T-helper 22 cell (primary cell): Measurements from ENCODE around the gene ALX4.

ENCODE experiments used
- DNase-seq: peaks from one replicate; pipeline ENCODE4 v3.0.0-alpha.2; 2020; ENCODE audit warnings: low read depth

ALX4 gene

GRCh38 chr11:44315947-44316658 is 6.2 kb upstream of the ALX4 start:
- no peak for DNase-seq

DNA sequence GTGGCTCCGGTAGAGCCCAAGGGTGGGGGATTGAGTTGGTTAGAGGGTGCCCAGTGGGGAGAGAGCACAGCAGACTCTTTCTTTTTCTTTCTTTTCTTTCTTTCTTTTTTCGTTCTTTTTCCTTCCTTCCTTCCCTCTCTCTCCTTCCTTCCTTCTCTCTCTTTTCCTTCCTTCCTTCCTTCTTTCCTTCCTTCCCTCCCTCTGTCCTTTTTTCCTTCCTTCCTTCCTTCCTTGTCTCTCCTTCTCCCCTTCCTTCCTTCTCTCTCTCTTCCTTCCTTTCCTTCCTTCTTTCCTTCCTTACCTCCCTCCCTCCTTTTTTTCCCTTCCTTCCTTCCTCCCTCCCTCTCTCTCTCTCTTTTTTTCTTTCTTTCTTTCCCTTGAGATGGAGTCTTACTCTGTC is 4.8 kb upstream of the ALX4 start:
- no peak for DNase-seq

DNA sequence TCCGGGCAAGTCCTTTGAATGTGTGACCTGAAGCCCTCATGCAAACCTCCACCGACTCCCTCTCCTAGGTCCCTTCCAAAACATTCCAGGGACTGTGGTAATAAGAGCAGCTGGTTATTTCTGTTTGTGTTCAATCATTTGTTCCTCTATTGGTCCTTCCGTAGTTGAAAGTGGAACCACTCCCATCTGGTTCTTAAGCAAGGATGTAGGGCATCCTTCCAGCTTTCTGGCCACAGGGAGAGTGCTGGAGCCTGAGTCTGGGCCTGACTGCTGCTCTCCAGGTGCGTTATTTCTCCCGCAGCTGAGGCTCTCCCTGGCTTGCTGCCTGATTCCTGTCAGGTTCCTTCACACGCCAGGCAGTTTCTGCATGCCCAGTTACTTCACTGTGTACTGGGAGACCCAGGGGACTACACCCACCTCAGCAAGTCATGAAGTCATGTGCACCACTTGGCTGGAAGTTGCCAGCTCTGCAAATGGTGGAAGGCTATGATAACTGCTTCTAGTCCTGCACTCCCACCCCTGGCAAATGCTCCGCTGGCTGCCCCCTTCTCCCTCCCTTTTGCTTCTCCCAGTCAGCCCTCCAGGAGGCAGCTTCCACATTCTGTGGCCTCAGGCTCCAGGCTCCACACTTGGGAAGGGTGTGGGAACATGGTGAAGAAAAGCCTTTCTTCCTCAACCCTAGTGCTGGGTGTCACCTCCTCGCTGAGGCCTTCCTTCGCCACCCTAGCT is 4.0 kb upstream of the ALX4 start:
- DNase-seq, result no peak

- DNase-seq, result no peak
These were observed 2.9 kb upstream of the ALX4 start for GRCh38 chr11:44312876-44313275.

DNA sequence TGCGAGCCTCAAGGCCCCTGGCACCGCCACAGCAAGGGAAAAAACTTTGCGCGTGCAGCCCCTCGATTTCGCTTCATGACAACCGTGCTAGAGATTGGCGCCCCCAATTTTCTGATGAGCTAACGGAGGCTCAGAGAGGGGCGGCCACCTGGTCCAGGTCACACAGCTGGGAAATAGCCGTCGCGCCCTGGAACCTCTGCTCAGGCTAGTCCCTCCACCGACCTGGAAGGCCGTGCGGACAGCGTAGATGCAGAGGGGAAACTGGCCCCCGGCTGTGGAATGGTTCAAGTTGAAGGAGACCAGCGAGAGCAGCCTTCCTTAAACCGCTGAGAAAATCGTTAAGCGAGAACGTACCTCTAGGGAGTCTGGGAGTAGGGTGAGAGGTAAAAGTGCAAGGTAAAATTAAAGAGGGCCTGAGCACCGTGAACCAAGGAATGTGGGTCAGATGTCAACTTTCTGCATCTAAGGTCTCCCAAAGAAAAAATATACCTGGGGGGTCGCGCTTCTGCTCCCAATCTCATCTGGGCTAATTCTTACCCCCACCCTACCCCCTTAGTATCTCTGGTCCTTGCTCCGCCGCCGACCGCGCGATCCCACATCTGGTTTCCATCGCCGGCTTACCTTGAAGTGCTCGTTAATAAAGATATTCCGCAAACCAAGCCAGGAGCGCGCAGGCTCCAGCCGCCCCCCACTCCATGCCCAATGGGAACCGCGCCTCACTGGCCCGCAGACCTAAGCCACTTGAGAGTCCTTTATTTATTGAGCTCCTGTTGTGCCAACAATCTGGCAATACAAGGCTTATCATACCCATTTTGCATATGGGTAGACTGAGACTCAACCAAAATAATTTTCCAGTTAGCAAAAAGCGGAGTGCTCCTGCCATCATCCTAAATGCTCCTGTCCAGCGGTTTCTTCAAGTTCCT is 1.7 kb upstream of the ALX4 start:
- DNase-seq, result no peak

GRCh38 chr11:44310463-44311272 is 729 bp upstream of the ALX4 start:
- no peak for DNase-seq

- no peak for DNase-seq
These were observed 195 bp upstream of the ALX4 start for GRCh38 chr11:44310206-44310462.

GRCh38 chr11:44308923-44309477 is 939 bp downstream of the ALX4 start:
- DNase-seq, result no peak

DNA sequence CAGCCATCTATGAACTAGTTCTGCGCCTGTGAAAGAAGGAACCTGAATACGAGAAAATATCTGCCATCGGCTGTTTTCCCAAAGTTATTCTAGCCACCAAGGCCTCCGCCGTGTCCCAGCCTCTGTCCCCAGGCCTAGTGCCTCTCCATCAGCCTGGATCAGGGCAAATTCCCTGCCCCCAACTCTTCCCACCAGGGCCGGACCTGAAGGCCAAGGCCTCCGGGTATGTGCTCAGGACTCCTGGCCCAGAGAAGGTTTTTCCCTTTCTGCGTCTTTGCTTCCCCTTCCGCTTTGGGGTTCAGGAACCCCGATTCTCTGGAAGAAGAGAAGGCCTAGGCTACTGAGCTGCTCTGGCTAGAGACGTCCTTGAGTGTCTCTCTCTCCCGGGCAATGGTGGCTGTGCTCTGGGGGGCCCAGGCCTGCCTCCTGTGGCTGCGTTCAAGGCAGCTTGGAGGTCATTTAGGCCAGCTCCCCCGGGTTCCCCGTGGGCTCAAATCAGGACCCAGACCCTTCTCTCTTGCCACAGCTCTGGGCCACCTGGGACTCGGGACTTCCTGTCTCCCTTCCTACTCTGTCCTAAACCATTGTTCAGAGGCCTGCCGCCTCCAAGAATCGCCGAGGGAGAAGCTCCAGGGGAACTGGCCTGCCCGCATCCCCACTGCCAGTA is 1.6 kb downstream of the ALX4 start:
- no peak for DNase-seq

- no peak for DNase-seq
These were observed 2.4 kb downstream of the ALX4 start for GRCh38 chr11:44307340-44308099.

- DNase-seq, result no peak
These were observed 3.1 kb downstream of the ALX4 start for GRCh38 chr11:44306918-44307244.

DNA sequence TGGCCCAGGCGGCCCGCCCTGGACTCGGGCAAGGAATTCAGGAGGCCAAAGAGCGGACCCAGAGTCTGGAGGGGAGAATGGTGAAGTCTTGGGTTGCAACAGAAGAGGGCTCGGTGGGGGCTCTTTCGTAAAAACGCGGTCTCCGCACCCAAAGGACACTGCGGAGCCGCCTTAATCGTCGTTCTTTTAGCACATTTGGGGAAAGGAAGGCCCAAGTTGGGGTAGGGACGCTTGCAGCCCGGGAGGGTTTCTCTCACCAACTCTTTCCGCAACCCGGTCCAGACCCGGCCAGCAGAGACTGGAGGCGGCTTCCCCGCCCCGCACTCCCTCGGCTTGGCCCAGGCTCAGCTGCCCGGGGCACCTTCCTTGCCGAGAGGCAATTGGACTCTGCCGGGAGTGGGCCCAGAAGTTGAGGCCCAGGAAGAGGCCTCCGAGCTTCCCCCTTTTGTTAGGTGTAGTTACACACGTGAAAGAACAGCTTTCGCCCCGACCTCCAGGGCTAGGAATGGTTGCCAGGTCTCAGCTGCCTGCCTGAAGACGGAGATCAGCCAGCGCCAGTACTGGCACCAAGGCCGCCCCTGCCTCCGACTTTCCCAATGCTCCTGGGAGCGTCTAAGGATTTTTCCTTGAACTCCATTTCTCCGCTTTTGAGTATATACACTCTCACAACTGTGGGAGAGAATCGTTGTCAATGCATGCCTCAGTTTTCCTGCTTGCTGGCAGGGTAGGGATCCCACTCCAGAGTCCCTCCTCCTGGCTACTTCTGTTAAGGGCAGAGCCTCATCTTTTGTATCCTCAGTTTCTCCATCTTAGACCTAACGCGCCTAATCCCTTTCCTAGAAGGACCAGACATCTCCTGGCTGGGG is 3.7 kb downstream of the ALX4 start:
- DNase-seq, result no peak

DNA sequence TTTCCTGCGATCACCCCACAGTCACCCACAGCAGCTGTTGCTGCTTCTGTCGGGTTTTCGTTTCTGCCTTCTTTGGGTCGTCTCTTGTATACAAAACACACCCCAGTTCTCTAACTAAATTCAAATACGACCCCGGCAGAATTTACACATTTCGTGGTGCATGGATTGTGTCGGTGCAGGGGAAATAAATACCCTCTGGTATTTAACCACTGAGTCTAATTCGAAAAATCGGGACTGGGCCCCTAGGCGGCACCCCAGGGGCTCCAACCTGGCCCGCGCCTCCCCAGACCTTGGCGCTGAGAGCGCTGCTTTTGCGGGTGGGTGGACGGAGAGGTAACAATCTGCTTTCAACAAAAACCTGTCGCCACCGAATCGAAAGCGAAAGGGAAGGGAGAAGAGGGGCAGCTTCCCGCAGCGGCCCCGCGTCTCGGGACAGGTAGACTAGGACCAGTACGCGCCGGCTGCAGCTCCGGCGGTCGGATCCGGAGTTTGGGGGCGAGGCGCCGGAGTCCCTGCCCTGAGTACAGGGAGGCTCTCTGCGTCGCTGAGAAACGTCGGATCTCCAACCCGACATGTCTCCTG is 4.4 kb downstream of the ALX4 start:
- no peak for DNase-seq

GRCh38 chr11:44305026-44305469 is 4.9 kb downstream of the ALX4 start:
- DNase-seq, result no peak

GRCh38 chr11:44304091-44305025 is 5.6 kb downstream of the ALX4 start:
- no peak for DNase-seq

DNA sequence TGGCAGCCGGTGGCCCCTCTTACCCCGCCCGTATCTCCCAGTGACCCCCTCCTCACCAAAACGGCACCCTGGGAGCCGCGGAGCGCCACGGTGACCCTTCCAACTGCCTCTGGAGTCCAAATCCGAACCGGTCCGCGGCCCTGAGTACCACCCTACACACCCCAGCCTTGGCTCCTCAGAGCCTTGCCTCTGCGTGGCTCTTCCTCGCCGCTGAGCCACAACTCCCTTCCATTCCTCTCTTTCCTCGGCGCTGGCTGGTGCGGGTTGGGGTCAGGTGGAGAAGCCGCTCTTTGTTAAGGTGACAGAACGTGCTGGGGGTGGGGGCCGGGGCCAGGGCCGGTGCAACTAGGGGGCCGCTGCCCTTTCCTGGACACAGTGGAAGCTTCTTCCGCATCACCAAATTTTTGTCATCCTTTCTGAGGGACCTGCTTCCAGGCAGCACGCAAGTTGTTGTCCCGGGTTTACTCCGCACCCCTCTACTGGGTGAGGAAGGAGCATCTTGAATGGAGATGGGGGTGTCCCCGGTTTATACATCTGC is 6.5 kb downstream of the ALX4 start:
- no peak for DNase-seq

DNA sequence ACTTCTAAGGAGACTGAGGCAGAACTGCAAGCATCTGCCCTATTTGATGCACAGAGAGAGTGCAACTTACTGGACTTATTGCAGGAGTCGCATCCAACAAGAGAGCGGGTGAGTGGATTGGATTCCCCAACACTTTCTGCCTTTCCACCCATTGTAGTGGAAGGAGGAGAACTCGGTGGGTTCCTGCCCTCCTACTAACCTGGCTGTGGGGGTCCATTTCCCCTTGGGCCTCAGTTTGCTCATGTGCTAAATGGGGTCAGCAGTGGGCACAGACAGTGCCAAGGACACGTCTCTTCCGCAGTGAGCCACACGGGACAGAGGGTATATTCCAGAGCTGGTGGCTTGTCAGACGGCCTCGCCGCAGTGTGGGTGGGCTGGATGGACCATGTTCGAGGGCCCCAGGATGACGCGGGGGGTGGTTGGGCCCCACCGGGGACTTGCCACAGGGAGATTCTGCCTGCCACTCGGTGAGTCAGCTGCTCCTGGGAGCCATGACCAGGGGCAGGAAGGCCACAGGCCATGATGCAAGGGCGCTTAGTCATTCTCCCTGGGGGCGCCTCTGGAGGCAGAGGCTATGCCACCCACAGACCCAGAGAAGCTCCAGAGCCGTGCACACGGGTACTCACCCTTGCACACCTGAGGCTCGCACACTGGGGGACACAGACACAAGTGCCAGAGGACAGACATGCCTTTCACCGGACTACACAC is 8.2 kb downstream of the ALX4 start:
- DNase-seq, result no peak
